ENCODE data around the gene ALOX15. TPM values are rescaled to one million over a fixed set of nuclear protein-coding genes. Genes with fewer than 3 reads are reported as not detected.

ALOX15 gene
- total RNA-seq, 4 donors from 2014 or later: 3.3 TPM; not detected in 3

- TF ChIP-seq CTCF (IDR thresholded peaks at IDR 0.05; ENCODE audit: low read depth): no peak
These were observed 42.5 kb downstream of the ALOX15 start for GRCh38 chr17:4598776-4599504.

DNA sequence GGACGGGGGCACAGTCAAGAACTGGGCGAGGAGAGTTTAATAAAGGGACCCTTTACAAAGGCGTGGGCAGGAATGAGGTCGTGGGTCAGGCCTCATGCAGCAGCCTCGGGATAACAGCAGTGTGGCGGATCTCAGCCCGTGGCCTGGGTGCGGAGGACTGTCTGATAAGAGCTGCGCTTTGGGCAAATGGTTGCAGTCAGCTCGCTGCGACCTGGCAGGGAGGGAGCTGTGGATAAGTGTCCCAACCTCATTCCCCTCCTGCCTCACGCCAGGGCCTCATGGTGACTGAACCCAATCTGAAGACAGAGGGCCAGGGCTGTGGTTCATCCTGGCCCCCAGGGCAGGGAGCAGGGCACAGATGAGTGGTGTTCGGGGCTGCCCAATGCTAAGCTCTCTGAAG, 43.5 kb downstream of the ALOX15 start:
- TF ChIP-seq CTCF (IDR thresholded peaks at IDR 0.05; ENCODE audit: low read depth): no peak

DNA sequence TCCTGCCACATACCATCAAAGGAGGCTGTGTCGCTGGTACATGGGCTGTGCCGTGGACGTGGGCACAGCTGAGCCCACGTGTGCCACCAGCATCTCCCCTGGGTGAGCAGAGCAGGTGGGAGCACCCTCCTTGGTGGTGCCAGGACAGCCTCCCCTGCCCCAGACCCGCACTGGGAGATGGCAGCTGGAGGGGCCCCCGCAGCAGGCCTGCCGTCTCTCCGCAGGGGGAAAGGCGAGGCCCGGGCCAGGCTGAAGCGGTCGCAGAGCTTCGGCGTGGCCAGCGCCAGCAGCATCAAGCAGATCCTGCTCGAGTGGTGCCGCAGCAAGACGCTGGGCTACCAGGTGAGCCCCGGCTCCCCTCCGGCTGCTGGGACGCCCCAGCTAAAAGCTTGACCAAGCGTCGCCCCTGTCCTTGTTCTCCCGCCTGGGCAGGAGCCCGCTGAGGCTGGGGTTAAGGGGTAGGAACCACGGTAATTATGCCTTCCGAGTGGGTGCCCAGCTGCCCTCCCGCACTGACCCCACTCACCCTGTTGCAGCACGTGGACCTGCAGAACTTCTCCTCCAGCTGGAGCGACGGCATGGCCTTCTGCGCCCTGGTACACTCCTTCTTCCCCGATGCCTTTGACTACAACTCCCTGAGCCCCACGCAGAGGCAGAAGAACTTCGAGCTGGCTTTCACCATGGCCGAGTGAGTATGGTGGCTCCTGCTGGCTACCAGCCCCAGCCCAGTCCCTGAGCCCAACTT, 44.7 kb downstream of the ALOX15 start:
- TF ChIP-seq CTCF (IDR thresholded peaks at IDR 0.05; ENCODE audit: low read depth): no peak

- TF ChIP-seq CTCF (IDR thresholded peaks at IDR 0.05; ENCODE audit: low read depth): no peak
These were observed 46.4 kb downstream of the ALOX15 start for GRCh38 chr17:4594931-4595684.

DNA sequence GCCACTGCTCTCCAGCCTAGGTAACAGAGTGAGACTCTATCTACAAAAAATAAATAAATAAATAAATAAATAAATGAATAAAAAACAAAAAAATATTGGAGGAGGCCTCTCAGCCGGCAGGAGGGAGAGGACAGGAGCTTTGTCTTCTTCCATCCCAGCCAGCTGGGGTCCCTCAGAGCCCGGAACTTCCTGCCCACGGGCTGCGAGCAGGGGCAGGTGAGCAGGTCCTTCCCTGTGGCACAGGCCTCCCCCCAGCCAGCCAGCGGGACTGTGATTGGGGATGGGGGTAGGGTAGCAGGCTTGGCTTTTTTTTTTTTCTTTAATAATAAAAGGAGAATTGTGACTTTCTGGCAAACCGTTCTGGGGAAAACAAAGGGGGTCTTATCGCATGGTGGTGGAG, 47.1 kb downstream of the ALOX15 start:
- no peak for TF ChIP-seq CTCF (IDR thresholded peaks at IDR 0.05; ENCODE audit: low read depth)

DNA sequence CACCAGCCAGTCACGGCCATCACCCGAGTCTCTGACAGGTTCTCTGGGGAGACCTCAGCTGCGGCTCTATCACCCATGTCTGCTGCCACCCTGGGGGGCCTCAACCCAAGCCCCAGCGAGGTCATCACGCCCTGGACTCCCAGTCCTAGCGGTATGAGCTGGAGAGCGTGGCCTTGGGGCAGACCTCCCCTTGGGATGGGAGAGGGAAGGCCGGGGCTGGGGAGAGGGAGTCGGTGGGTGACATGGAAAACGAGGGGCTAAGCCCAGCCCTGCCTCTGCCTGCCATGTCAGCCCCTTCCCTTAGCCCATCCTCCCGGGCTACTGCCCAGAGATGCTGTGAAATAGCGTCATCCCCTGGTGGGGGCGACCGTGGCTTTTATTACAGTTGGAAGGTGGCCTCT, 48.5 kb downstream of the ALOX15 start:
- no peak for TF ChIP-seq CTCF (IDR thresholded peaks at IDR 0.05; ENCODE audit: low read depth)

All from subcutaneous adipose tissue (tissue), 4 donors.